Keratinocyte (primary cell): Measurements from ENCODE around the gene RNF144A.

ENCODE experiments used
- CTCF ChIP-seq, 3 experiments: IDR thresholded peaks in 1 of 3; conservative IDR thresholded peaks in 1 of 3; optimal IDR thresholded peaks in 1 of 3; 2 replicates in 2 of 3; 3 replicates in 1 of 3; pipeline versions ENCODE3 to v1.5.1; 2011; ENCODE audit warnings: low read length in 3 of 3, mild to moderate bottlenecking in 3 of 3, moderate library complexity in 2 of 3, control low read depth in 1 of 3, inconsistent platforms in 1 of 3; ENCODE audit not compliant: insufficient read depth in 2 of 3; ENCODE audit errors: extremely low read depth in 1 of 3
- EZH2 ChIP-seq: IDR thresholded peaks from one replicate; pipeline ENCODE4 v1.6.1; 2012; ENCODE audit warnings: inconsistent platforms, mild to moderate bottlenecking, low read length, moderate library complexity

GRCh38 chr2:6977113-6977741 lies 60.0 kb downstream of the RNF144A start:
- TF ChIP-seq CTCF (optimal IDR thresholded peaks at IDR 0.05 in 1 of 3, IDR thresholded peaks at IDR 0.05 in 1 of 3, conservative IDR thresholded peaks at IDR 0.05 in 1 of 3; ENCODE audit: extremely low read depth in 1 of 3, insufficient read depth in 2 of 3, low read length in 3 of 3) (no peak), EZH2 (no peak)
